Fibroblast of skin of right biceps (primary cell): Measurements from ENCODE around the gene GPC2.
"Not testable (repeated sequence)": the region's sequence is repeated elsewhere in the genome, so short reads cannot be mapped to it uniquely, and the experiment has no call there.

Experiments
- DNase-seq: peaks from one replicate; pipeline ENCODE4 v3.0.0-alpha.2; 2013

GPC2 gene

DNA sequence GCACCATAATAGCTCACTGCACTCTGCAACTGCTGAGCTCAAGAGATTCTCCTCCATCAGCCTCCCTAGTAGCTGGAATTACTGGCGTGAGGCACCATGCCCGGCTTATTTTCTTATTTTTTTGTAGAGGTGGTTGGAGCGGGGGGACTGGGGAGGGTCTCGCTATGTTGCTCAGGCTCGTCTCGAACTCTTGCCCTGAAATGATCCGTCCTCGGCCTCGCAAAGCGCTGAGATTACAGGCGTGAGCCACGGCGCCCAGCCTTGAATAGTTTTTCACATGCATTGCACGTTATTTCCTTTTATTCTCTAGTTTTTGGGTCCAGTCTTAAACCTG, 29.0 kb downstream of the GPC2 start:
- DNase-seq = no peak

DNA sequence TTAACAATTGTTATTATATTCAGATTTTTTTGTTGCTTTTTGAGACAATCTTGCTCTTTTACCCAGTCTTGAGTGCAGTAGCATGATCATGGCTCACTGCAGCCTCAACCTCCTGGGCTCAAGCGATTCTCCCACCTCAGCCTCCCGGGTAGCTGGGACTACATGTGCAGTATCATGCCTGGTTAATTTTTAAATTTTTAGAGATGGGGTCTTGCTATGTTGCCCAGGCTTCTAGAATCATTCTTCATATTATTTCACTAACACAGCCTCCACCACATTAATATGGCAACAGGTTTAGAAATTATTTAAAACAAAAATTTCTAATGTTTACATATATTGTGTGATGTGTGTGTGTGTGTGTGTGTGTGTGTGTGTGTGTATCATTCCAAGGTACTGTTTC, 29.9 kb downstream of the GPC2 start:
- no peak for DNase-seq

- DNase-seq = not testable (repeated sequence)
Measured at GRCh38 chr7:100146350-100146749, 30.8 kb downstream of the GPC2 start.

GRCh38 chr7:100142461-100142860, 34.7 kb downstream of the GPC2 start:
- no peak for DNase-seq

DNA sequence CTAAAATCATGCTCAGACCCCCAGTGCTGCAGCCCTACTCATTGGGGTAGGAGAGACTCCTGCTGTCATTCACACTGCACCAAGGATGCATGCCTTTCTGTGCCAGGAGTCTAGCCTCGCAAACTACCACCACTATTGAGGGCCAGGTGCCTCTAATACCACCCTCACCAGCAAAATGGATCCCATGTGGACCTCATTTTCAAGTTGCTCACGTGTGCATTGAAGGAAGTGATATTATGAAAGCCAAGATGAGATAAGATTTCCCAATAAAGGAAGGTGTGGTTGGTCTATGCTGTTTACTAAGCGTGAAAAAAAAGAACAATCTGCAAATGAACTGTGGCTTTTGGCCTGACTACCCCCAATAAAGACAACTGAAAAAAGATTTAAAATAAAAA, 35.6 kb downstream of the GPC2 start:
- no peak for DNase-seq

GRCh38 chr7:100137851-100138760, 39.1 kb downstream of the GPC2 start:
- DNase-seq = no peak

- peak; percentile 53 for DNase-seq
Measured at GRCh38 chr7:100132697-100133151, 44.5 kb downstream of the GPC2 start.

GRCh38 chr7:100132126-100132525, 45.1 kb downstream of the GPC2 start:
- no peak for DNase-seq

GRCh38 chr7:100130608-100131453, 46.4 kb downstream of the GPC2 start:
- DNase-seq = peak; percentile 46

GRCh38 chr7:100130220-100130607, 47.0 kb downstream of the GPC2 start:
- DNase-seq = not testable (repeated sequence)

GRCh38 chr7:100128637-100128963, 48.6 kb downstream of the GPC2 start:
- DNase-seq = no peak

DNA sequence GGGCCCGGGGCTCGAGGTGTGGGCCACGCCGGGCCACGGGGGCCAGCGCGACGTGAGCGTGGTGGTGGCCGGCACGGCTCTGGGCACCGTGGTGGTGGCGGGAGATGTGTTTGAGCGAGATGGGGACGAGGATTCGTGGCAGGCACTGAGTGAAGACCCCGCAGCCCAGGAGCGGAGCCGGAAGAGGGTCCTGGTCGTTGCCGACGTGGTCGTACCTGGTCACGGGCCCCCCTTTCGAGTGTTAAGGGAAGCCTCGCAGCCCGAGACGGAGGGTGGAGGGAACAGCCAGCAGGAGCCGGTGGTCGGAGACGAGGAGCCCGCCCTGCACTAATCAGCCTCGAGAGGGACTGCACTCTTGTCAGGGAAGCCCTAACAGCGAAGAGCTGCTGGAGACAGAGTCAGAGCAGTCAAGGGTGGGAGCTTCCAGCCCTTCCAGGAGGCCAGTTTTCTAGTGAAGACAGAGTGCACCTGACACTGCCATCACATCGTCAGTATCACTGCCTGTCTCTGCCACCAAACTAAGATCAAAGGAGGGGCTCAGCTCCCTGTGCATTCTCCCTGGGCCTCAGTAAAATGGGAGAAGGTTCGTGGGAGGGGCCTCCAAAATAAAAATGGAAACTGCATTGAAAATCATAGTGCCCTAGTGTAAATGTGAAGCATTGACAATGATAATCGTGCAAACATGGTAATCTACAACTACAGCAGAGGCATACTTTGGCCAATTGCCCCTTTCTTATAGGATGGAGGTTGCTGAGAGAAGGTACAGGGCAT, 49.1 kb downstream of the GPC2 start:
- peak; percentile 28 for DNase-seq

DNA sequence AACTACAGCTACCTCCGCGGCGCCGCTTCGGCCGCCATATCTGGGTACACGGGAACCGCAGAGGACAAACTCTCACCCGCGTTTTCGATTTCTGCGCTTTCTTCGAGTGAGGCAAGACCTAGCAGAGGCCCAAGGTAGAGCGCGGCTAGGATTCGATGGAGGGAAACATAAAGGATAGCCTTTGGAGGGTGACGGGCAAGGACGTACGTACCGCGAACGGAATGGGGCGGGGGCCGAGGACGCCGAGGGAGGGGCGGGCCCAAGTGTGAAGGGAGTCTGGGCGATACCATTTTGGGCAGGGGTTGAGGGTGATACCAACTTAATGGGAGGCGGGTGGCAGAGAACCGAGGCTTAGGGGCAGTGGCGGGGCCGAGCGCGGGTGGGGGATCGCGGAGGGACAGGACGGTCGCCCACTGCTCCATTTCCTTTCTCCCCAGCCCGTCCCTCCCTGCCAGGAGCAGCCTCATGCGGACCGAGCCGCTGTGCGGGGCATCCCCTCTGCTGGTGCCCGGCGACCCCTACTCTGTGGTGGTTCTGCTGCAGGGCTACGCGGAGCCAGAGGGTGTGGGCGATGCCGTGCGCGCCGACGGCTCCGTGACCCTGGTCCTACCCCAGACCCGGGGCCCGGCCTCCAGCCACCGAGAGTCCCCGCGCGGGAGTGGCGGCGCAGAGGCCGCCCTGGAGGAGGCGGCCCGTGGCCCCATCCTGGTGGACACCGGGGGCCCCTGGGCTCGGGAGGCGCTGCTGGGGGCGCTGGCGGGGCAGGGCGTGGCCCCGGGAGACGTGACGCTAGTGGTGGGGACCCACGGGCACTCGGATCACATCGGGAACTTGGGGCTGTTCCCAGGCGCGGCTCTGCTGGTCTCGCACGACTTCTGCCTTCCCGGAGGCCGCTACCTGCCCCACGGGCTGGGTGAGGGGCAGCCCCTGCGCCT, 50.0 kb downstream of the GPC2 start, which contains the start of gene MBLAC1:
Gene MBLAC1 (plus strand): TSS at position 37 of the 935 bp plus-strand sequence. CDS start 429 bp downstream, at position 466.
- peak; percentile 94 for DNase-seq

DNA sequence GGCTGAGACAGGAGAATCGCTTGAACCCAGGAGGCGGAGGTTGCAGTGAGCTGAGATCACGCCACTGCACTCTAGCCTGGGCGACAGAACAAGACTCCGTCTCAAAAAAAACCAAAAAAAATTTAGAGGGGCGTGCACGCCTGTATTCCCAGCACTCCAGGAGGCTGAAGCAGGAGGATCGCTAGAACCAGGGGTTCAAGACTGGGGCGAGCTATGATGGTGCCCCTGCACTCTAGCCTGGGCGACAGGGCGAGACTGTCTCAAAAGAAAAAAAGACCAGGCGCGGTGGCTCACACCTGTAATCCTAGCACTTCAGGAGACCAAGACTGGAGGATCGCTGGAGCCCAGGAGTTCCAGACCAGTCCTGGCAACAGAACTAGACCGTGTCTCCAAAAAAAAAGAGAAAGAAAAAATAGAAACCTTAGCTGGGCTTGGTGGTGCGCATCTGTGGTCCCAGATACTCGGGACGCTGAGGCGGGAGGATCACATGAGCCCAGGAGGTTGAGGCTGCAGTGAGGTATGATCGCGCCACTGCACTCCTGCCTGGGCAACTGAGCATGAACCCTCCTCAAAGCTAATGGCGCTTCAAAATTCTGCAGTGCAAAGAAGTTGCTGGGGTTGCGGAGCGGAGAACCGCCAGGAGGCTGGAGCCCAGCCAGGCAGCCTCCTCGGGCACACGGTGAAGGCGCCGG, 50.8 kb downstream of the GPC2 start:
- DNase-seq = no peak

DNA sequence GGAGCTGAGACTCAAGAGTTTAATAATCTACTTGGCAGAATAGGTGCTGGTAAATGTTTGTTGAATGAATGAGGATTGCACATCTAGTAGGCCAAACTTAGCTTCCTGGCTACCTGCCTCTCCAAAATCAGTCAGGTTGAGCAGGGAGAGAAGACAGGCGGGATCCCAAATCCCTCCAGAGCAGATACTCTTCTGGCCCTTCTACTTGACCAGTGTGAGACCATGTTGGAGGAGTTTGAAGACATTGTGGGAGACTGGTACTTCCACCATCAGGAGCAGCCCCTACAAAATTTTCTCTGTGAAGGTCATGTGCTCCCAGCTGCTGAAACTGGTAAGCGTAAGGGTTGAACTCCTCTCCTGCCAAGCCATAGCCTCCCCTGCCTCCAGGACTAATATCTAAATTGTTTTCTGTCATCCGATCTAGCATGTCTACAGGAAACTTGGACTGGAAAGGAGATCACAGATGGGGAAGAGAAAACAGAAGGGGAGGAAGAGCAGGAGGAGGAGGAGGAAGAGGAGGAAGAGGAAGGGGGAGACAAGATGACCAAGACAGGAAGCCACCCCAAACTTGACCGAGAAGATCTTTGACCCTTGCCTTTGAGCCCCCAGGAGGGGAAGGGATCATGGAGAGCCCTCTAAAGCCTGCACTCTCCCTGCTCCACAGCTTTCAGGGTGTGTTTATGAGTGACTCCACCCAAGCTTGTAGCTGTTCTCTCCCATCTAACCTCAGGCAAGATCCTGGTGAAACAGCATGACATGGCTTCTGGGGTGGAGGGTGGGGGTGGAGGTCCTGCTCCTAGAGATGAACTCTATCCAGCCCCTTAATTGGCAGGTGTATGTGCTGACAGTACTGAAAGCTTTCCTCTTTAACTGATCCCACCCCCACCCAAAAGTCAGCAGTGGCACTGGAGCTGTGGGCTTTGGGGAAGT, 52.6 kb downstream of the GPC2 start:
- DNase-seq = no peak

DNA sequence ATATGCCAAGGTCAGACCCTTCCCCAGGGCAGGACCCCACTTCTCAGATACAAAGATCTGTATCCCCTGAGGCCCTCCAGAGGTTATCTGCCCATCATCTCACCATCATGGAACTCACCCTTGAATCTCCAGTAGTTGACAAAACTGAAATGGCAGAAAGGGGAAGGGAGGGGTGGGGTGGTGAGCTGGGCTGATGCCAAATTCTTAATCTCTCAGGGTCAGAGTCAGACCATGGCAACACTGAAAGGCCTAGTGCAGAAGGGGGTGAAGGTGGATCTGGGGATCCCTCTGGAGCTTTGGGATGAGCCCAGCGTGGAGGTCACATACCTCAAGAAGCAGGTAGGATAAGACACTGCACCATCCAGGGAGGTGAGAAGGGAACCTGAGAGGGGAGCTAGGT, 54.6 kb downstream of the GPC2 start:
- DNase-seq = no peak

DNA sequence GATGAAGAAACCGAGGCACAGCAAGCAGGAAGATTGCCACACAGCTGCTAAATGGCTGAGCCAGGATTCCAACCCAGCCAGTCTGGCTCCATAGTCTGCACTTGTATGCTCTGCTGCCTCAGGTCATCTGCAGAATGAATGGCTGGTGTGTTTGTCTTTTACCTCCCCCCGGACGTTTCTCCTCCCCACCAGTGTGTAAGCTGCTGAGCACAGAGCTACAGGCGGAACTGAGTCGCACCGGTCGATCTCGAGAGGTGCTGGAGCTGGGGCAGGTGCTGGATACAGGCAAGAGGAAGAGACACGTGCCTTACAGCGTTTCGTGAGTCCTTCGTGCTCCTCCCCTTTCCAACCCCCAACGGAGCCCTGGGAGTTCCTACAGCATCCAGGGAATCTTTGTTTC, 55.1 kb downstream of the GPC2 start:
- no peak for DNase-seq

GRCh38 chr7:100120733-100121036, 56.5 kb downstream of the GPC2 start:
- DNase-seq = no peak

DNA sequence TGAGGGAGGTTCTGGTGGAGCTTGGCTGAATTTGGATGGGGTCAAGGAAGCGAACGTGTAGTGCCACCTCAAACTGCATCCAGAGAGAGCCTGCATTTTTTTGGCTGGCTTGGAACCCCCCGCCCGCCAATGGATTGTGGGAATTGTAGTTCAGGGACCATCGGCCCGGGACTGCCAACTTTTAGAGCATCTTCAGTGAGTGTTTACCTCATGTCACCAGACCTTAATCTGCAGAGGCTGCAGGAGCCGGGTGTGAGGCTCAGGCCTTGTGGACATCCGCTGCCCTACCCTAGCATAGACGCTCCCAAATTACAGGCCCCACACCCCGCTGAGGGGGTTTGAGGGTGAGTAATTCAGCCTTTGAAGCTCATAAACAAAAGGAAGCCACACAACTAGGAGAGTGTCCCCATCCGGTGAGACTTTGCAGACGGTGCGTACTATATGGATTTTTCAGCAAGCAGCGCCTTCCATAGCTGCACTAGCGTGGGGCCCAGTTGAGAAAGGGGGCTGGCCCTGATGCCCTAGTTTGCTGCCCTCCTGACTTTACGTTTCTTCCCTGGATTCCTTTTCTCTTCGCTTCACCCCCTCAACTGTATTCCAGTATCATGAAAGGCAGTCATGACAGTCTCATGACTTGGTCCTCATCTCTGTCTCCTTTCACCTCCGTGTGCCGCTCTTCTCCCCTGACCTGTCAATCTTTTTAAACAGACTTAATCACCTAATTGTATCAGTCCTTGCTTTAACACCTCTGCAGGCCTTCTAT, 57.0 kb downstream of the GPC2 start:
- DNase-seq = peak; percentile 69
